HG02610 (cell line): ENCODE data around the gene LAMB1.

Experiments used
- ATAC-seq: cut with Tn5 transposase; IDR thresholded peaks from one replicate; pipeline ENCODE4 v1.9.1; 2021; ENCODE audit warnings: mild to moderate bottlenecking, moderate library complexity; ENCODE audit not compliant: unreplicated experiment

Gene LAMB1

GRCh38 chr7:107949443-107949935, 53.5 kb downstream of the LAMB1 start:
- no peak for ATAC-seq

- no peak for ATAC-seq
These were observed 54.1 kb downstream of the LAMB1 start for GRCh38 chr7:107948645-107949442.

DNA sequence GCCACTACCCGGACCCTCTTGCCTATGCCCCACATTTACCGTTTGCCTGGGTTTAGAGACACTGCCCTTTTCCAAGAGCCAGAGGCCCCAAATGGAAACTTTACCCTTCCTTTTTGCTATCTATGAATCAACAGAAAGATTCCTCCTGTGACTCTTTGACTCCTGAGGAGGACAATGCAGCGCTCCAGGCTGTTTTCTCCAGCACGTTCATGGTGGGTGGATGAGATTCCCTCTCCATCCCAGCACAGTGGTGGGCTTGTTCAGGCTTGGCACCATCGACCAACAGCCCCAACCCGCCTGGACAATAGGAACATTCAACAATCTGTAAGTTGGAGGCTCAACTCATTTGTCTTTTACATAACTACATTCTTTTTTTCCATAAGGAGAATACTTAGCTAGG, 56.1 kb downstream of the LAMB1 start:
- ATAC-seq: no peak

DNA sequence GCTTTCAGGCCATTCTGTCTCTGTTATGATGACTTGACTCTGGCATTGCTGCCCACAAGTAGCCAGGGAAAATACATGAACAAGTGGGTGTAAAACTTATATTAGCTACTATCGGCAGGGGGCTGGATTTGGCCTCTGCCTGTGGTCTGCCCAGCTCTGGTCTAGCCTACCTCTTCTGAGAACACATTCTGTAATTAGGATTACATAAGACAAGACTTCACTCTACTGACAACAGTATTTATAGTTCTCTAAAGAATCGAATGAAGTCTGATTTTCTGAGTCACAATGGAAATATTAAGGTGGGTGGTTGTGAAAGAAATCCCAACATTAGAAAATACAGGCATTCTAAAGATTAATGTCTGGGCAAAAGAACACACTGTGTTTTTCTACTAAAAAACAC, 56.5 kb downstream of the LAMB1 start:
- no peak for ATAC-seq

- ATAC-seq: no peak
These were observed 57.6 kb downstream of the LAMB1 start for GRCh38 chr7:107945332-107945731.

GRCh38 chr7:107944411-107945169, 58.4 kb downstream of the LAMB1 start:
- ATAC-seq: no peak

DNA sequence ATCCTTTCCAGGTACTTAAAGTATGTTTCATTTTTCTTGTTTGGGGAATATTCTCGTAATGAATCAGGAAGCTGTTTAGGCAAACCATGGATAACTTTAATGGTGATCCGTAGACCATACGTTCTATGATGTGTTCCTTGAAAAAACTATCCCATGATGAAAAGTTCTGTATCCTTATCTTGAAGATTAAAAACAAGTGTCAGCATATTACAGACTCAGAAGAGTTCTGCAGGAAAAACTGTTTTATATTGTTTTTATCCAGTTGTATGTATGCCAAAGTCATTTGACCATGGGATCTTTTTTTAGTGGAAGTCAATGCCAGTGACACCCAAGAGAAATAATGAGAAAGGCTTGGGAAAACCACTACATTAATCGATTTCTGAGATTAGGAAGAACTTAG, 59.9 kb downstream of the LAMB1 start:
- no peak for ATAC-seq

GRCh38 chr7:107940951-107941350, 62.0 kb downstream of the LAMB1 start:
- ATAC-seq: no peak

DNA sequence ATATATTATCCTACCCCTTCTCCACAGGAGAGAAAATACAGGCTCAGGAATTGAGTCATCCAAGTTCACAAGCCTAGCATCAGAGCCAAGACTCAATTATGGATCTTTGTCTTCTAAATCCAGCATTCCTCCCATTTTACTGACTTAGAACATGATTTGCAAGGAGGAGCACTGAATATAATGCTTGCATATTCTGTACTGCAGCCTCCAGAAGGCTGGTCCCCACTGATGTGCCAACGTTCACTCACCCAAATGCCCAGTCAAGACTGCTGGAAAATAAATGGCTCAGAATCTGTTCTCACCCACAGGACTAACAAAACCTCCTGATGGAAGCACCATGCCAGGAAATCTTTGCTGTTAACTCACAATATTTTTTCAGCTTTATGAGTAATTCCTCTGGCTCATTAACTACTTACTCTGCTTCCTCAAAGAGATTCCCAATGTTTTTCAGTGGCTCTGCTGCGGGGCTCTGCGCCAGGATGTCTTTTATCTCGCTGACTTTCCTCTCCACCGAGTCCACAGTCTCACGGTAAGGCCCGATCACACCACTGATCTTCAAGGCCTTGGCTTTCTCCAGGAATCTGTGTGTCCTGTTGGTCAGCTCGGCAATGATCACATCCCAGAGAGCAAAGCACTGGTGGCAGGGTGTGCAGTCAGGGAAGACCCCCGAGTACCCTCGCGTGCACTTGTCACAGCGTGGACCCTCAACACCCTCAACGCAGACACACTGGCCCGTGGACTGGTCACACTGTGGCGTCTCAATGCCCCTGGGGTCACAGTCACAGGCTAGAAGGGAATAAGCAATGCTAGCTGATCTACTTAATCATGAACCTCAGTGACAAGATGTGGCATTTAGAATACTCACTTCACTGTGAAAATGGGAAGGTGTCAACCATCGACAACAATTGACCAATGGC, 63.1 kb downstream of the LAMB1 start:
- ATAC-seq: no peak

DNA sequence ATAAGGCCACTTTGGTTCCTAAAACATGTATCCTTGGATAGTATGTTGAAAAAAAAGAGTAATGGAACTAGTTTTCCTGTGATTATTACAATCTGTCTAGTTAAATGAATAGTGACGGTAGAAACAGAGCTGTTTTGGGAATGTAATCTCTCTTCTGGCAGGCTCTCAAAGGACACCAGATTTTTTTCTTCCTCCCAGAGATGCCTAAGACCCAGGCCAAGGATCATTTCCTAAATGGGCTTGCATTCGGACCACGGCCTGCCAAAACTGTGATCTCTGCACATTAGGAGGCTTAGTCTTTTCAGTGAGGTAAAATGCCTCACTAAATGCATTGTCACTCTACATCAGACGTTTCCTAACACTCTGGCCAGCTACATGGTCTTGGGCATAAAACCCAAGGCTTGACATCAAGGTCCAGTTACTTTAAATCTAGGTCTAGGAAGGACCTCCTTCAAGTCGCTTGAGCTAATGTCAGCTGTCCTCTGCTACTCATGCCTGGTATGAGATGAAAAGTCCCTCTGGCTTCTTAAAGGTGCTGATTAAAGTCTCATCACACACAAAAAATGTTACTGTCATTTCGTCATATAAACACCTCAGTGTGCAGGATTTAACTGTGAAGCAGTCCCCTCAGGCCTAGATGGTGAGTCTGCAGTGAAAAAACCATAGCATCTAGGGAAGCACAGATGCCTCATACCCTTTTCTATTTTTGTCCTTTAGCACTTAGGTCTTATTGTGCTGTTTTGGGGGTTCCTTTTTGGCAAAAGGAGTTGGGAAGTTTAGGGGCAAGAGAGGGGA, 64.3 kb downstream of the LAMB1 start:
- no peak for ATAC-seq

DNA sequence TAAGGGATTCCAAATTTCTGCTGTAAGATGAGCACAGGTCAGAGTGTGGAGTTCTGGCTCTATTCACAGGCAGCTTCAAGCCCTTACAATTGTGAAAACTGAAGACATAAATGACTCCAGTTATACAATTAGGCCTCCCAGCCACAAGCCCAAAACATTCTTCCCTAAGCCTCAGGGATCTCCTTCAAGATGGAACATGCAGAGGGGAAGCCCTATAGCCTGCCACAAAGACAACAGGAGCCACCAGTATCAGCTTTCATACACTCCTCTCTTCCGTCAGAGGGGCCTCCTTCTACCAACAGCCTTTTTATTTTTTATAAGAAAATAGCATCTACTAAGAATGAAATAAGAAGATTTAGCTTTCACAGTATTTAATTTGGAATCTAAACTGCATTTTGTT, 65.4 kb downstream of the LAMB1 start:
- no peak for ATAC-seq

GRCh38 chr7:107936312-107936711, 66.6 kb downstream of the LAMB1 start:
- ATAC-seq: no peak

GRCh38 chr7:107934991-107935770, 67.8 kb downstream of the LAMB1 start:
- ATAC-seq: no peak

GRCh38 chr7:107933386-107934013, 69.5 kb downstream of the LAMB1 start:
- ATAC-seq: no peak

GRCh38 chr7:107932805-107933204, 70.2 kb downstream of the LAMB1 start:
- no peak for ATAC-seq

DNA sequence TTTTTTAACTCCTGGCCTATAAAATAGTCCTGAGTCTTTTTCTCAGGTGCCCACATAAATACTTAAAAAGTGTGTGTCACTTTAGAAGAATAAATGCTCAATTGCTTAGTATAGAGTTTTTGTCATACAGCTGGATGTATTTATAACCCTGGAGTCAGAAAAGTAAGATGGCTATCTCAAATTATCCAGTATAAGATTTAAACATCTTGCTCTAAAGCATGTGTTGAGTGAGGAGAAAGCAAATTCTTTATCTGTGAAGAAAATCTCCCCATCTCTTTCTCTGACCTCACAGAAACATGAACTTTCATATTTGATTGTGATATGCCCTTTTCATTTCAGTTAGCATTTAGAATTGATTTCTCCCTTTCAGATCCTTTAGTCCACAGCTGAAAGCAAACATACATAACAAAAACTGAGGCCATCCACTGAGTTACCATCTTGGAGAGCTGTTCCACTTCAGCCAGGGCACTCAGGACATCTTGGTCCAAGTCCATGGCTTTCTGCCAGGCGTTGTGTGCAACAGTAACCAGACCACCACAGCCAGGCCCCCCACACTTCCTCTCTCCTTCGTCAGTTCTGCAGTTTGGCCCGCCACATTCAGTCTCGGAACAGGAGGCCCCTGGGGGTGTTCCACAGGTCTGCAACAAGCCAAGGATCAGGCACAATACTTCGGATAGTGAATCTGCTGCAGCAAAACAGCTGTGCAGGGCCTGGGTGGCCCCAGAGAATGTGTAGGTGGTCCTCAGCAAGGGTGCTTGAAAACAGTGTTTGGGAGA, 71.0 kb downstream of the LAMB1 start:
- no peak for ATAC-seq

DNA sequence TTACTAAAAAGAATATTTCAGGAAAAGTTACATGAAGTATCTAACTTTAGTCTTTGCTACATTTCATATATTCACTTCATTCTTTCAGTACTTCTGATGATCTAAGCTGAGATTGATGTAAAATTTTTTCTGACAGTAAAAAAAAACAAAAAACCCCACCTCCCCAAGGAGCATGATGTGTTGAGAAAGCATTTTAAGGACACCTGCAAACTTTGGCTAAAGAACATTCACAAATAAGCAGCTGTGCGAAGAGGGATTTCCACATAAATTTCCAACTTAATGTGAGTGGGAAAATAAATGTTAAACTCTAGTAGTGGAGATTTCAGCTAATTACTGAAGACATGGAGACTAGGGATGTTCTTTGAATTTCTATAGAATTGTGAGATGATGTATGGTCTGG, 76.5 kb downstream of the LAMB1 start:
- ATAC-seq: no peak

- ATAC-seq: peak; percentile 92
These were observed 78.0 kb downstream of the LAMB1 start for GRCh38 chr7:107924841-107925504.
